ENCODE results near the gene MAPK6.
"Not testable (repeated sequence)": the region's sequence is repeated elsewhere in the genome, so short reads cannot be mapped to it uniquely, and the experiment has no call there.

- peak; percentile 20 for TF ChIP-seq CTCF (IDR thresholded peaks at IDR 0.05; ENCODE audit: poor library complexity, severe bottlenecking)
- TF ChIP-seq POLR2AphosphoS5 (IDR thresholded peaks at IDR 0.05); EP300 (conservative IDR thresholded peaks at IDR 0.05; ENCODE audit: poor library complexity, severe bottlenecking); EZH2 (IDR thresholded peaks at IDR 0.05; ENCODE audit: borderline replicate concordance, insufficient read depth, low read length, poor library complexity, severe bottlenecking); RAD21 (conservative IDR thresholded peaks at IDR 0.05); SMC3 (conservative IDR thresholded peaks at IDR 0.05; ENCODE audit: poor library complexity); REST (IDR thresholded peaks at IDR 0.05; ENCODE audit: borderline replicate concordance); TAF1 (IDR thresholded peaks at IDR 0.05; ENCODE audit: low read depth): not testable (repeated sequence)
Observed at GRCh38 chr15:52045795-52046298, 26.8 kb downstream of the MAPK6 start.

Data from neural cell (in vitro differentiated cells).